ENCODE data around the gene TTC12. TPM values are rescaled to one million over a fixed set of nuclear protein-coding genes. Genes with fewer than 3 reads are reported as not detected.

The TTC12 gene
- total RNA-seq, 1 experiment from 2014 or later, result 24.3 TPM

DNA sequence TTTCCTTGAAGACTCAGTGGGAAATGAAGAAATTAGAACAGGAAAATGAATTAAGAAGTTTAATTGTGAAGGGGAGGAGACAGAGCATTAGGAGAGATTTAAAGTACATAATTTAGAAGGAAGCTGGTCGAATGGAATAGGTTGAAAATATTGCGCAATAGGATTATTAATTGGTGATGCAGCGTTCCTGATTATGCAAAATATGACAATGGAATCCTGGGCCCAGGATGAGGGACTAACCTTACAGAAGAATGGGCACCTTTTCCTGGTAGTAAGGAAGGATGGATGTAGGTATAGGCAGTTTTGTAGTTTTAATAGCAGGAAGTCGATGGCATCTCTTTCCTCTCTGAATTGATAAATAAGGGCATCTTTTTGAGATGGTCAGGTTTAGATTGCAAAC, 7.8 kb downstream of the TTC12 start:
- TF ChIP-seq, protein P1, sequence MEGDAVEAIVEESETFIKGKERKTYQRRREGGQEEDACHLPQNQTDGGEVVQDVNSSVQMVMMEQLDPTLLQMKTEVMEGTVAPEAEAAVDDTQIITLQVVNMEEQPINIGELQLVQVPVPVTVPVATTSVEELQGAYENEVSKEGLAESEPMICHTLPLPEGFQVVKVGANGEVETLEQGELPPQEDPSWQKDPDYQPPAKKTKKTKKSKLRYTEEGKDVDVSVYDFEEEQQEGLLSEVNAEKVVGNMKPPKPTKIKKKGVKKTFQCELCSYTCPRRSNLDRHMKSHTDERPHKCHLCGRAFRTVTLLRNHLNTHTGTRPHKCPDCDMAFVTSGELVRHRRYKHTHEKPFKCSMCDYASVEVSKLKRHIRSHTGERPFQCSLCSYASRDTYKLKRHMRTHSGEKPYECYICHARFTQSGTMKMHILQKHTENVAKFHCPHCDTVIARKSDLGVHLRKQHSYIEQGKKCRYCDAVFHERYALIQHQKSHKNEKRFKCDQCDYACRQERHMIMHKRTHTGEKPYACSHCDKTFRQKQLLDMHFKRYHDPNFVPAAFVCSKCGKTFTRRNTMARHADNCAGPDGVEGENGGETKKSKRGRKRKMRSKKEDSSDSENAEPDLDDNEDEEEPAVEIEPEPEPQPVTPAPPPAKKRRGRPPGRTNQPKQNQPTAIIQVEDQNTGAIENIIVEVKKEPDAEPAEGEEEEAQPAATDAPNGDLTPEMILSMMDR (IDR thresholded peaks at IDR 0.05), result no peak
- TF ChIP-seq TCF7L2 (IDR thresholded peaks at IDR 0.05; ENCODE audit: low read depth, low read length), result no peak
- TF ChIP-seq, protein P2, sequence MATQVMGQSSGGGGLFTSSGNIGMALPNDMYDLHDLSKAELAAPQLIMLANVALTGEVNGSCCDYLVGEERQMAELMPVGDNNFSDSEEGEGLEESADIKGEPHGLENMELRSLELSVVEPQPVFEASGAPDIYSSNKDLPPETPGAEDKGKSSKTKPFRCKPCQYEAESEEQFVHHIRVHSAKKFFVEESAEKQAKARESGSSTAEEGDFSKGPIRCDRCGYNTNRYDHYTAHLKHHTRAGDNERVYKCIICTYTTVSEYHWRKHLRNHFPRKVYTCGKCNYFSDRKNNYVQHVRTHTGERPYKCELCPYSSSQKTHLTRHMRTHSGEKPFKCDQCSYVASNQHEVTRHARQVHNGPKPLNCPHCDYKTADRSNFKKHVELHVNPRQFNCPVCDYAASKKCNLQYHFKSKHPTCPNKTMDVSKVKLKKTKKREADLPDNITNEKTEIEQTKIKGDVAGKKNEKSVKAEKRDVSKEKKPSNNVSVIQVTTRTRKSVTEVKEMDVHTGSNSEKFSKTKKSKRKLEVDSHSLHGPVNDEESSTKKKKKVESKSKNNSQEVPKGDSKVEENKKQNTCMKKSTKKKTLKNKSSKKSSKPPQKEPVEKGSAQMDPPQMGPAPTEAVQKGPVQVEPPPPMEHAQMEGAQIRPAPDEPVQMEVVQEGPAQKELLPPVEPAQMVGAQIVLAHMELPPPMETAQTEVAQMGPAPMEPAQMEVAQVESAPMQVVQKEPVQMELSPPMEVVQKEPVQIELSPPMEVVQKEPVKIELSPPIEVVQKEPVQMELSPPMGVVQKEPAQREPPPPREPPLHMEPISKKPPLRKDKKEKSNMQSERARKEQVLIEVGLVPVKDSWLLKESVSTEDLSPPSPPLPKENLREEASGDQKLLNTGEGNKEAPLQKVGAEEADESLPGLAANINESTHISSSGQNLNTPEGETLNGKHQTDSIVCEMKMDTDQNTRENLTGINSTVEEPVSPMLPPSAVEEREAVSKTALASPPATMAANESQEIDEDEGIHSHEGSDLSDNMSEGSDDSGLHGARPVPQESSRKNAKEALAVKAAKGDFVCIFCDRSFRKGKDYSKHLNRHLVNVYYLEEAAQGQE (IDR thresholded peaks at IDR 0.05; ENCODE audit: insufficient read depth in 1 of 2, low read depth in 2 of 2, low read length in 1 of 2), result no peak
- TF ChIP-seq POLR2AphosphoS5 (IDR thresholded peaks at IDR 0.05; ENCODE audit: low read depth, low read length), result no peak
- TF ChIP-seq SIN3A (IDR thresholded peaks at IDR 0.05; ENCODE audit: borderline replicate concordance, insufficient read depth, low read depth, low read length), result no peak
- no peaks in the 10 kb centered on the region for H3K36me3 ChIP-seq (ENCODE audit: control insufficient read depth, insufficient read depth, low read length)
- no peak for DNase-seq (ENCODE audit: low read depth, low spot score)
- no peaks in the 10 kb centered on the region for H3K9me3 ChIP-seq (ENCODE audit: control insufficient read depth, insufficient read depth, low read depth, low read length)
- H3K4me1 ChIP-seq (ENCODE audit: control insufficient read depth, insufficient read depth, low read length), result no peaks in the 10 kb centered on the region
- ATAC-seq, result no peak
- no peak overlapping the region for H3K27ac ChIP-seq (ENCODE audit: low read length)
- no peaks in the 10 kb centered on the region for H3K27me3 ChIP-seq (ENCODE audit: control insufficient read depth, insufficient read depth, low read length)
- in situ Hi-C loops (cut with HindIII; ENCODE audit: low pct_unique_long_range_greater_than_20kb, low sequenced_read_pairs) (no loop called here), intact Hi-C loops (cut with micrococcal nuclease; ENCODE audit: unreplicated experiment) (no loop called here)
- ChIA-PET POLR2A (no interaction called here), CTCF (no interaction called here)
- no peak overlapping the region for H3K4me3 ChIP-seq (ENCODE audit: low read depth in 2 of 2, low read length in 2 of 2)
- no TSS peak for BruUV-seq (replicated peaks)

DNA sequence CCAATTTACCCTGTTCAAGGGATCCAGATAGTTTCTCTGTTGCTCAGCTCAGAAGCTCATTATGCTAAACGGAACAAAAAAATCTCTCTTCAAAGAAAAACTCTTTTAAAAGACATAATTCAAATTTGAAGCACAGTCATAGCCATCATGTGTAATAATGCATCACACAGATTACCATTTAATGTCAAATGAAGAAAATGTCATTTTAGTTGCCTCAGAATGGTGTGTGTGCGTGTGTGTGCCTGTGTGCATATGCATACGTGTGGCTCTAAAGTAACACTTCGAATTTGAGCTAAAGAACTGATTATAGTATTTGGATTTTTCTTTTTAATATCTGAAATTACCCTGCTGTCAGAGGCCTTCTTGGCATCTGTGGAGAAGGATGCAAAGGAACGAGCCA, 9.9 kb downstream of the TTC12 start:
- no peaks in the 10 kb centered on the region for H3K9me3 ChIP-seq (ENCODE audit: control insufficient read depth, insufficient read depth, low read depth, low read length)
- in situ Hi-C loops (cut with HindIII; ENCODE audit: low pct_unique_long_range_greater_than_20kb, low sequenced_read_pairs), result no loop called here
- TF ChIP-seq, protein P2 (IDR thresholded peaks at IDR 0.05; ENCODE audit: insufficient read depth in 1 of 2, low read depth in 2 of 2, low read length in 1 of 2), result no peak
- TF ChIP-seq POLR2AphosphoS5 (IDR thresholded peaks at IDR 0.05; ENCODE audit: low read depth, low read length) (no peak), SIN3A (IDR thresholded peaks at IDR 0.05; ENCODE audit: borderline replicate concordance, insufficient read depth, low read depth, low read length) (no peak), TCF7L2 (IDR thresholded peaks at IDR 0.05; ENCODE audit: low read depth, low read length) (no peak)
- TF ChIP-seq, protein P1 (IDR thresholded peaks at IDR 0.05), result no peak
- ATAC-seq, result no peak
- BruUV-seq (replicated peaks), result no TSS peak
- POLR2A ChIA-PET, result no interaction called here
- DNase-seq (ENCODE audit: low read depth, low spot score), result no peak
- H3K4me1 ChIP-seq (ENCODE audit: control insufficient read depth, insufficient read depth, low read length), result no peaks in the 10 kb centered on the region
- intact Hi-C loops (cut with micrococcal nuclease; ENCODE audit: unreplicated experiment), result no loop called here
- no peaks in the 10 kb centered on the region for H3K27me3 ChIP-seq (ENCODE audit: control insufficient read depth, insufficient read depth, low read length)
- no peak overlapping the region for H3K4me3 ChIP-seq (ENCODE audit: low read depth in 2 of 2, low read length in 2 of 2)
- CTCF ChIA-PET, result no interaction called here
- H3K27ac ChIP-seq (ENCODE audit: low read length), result no peak overlapping the region
- no peaks in the 10 kb centered on the region for H3K36me3 ChIP-seq (ENCODE audit: control insufficient read depth, insufficient read depth, low read length)
